ENCODE results near the gene COL19A1.

Gene COL19A1

DNA sequence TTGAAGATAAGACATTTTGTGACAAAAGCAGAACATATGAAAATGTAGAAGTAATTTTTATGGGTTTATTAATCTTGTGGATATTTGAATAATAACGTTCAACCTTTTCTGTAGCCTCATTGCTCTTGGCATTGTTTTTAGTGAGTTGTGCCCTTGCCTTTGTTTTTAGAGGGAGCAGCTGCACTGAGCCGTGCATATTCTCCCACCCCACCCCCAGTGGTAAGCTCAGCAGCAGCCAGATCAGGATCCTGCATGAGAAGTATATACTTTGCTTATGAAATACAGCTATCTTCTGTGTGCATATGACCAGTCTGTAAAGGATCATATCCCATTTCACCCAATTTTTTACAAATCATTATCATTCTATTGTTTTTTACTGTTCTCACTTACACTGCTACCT, 252.3 kb downstream of the COL19A1 start:
- no peak overlapping the region for H3K4me3 ChIP-seq (ENCODE audit: low read depth, low read length)

DNA sequence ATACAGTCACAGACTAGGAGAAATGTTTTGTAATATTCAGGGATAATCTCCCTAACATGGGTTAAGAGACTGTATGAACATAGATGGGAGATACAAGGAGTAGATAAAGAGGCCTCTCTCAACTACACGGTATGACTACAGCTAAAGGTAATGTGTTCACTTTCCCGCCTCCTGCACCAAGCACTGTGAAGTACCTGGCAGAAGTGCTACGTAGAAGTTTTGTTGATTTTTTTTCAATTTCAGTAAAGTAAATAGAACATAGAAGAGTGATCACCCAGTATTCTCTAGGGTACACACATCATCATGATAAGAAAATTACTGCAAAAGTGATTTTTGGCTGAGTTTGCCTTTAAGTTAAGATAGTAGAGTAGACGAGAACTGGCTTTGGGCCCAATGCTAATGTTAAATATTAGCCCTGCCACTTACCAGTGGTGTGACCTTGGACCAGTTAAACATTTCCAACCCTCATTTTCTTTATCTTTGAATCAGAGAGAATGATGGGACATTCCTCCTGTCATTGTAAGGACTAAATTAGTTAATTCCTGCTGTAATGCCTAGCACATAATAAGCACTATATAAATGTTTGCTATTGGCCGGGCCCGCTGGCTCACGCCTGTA, 253.0 kb downstream of the COL19A1 start:
- H3K4me3 ChIP-seq (ENCODE audit: low read depth, low read length) = no peak overlapping the region

DNA sequence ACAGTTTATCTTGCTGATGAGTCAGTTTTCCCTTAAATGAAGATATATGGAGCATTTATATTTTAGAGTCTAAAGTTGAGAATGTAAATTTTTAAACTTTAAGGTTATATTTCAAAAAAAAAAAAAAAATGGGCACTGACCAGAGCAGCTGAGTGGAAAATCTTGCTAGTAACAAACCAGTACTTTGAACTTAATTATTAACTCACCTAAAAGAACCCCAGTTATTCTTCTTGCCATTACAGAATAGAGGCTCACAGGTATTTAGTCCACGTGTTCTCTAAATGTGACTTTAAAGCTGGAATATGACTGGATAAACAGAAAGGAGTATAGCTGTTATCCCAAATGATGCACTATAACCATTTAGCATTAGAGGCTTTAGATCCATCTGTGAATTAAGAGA, 258.1 kb downstream of the COL19A1 start:
- no peak overlapping the region for H3K4me3 ChIP-seq (ENCODE audit: low read depth, low read length)

DNA sequence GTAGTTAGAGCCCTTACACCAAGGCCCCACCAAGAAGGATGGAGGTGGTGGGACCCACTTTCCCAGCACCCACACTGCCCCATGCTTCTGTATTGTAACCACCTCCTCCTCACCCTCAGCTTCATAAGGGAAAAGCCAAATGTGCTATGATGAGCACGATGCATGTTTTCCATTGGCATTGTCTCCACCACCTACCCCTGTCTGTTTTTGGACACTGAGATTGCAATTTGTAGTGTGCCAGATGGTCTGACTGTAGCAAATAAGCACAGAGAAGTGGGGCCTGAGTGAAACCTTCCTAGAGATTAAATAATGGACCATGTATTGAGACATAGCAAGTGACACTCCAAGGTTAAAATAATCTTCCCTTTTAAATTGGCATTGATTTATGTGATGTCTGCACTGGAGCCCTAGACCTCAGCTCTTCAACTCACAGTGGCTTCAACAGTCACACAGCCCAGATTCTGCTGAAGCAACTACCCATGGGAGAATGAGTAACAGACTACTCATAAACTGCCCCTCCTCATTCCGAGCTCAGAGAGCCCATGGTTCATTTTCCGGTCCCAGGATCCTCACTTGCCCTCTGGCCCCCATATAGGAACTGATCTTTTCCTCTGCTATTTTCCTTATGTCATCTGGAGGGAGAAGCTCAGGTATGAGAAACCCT, 258.7 kb downstream of the COL19A1 start:
- no peak overlapping the region for H3K4me3 ChIP-seq (ENCODE audit: low read depth, low read length)

GRCh38 chr6:70125602-70126001, 259.2 kb downstream of the COL19A1 start:
- no peak overlapping the region for H3K4me3 ChIP-seq (ENCODE audit: low read depth, low read length)

DNA sequence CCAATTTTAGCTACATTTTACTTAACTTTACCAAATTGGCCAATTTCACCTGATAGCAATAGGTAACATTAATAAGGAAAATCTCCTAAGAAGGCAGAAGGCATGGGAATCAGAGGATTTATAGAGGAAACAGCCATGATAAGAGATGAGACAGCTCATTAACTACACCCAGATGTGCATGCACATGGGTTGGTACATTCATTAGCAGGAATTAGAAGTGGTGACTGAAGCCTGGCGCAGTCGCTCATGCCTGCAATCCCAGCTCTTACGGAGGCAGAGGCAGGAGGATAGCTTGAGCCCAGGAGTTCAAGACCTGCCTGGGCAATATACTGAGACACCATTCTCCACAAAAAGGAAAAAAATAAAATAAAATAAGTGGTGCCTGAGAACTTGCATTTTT, 263.0 kb downstream of the COL19A1 start:
- no peak overlapping the region for H3K4me3 ChIP-seq (ENCODE audit: low read depth, low read length)

- H3K4me3 ChIP-seq (ENCODE audit: low read depth, low read length) = no peak overlapping the region
These were observed 264.5 kb downstream of the COL19A1 start for GRCh38 chr6:70130865-70131264.

DNA sequence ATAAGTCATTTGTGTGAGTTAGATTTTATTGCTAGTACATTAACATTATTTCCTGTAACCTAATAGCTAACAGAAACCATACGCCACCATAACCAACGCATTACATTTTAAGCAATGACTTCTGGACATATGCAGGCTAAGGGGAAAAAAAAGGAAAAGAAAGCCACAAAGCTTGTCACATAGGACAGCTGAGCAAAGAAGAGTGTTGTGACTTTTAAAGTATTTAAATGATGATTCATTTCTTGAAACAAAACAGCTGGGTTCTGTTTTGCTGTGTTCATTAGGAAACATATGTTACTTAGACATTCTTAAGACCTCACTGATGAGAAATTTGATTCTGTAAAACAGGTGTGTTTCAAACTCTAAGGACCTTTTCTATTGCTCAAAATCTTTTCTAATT, 265.2 kb downstream of the COL19A1 start:
- no peak overlapping the region for H3K4me3 ChIP-seq (ENCODE audit: low read depth, low read length)

GRCh38 chr6:70133246-70133645, 266.9 kb downstream of the COL19A1 start:
- H3K4me3 ChIP-seq (ENCODE audit: low read depth, low read length) = no peak overlapping the region

DNA sequence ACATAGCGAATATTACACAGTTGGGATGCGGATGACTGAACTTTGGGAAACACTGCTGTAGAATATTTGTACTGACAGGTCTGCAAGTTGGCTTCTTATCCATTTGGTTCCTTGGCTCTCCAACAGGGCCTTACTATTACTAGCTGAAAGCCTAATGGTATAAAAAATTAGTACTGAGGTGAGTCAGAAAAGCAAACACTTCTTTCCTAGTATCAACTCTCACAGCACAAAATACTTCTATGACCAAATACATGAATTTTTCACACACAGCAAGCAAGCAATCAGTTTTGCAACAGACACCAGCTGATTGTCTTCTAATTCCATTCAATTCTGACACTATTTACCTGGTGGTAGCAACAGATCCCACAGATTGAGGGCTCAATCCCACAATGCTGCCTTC, 268.2 kb downstream of the COL19A1 start:
- H3K4me3 ChIP-seq (ENCODE audit: low read depth, low read length) = no peak overlapping the region

GRCh38 chr6:70135219-70136160, 269.1 kb downstream of the COL19A1 start:
- H3K4me3 ChIP-seq (ENCODE audit: low read depth, low read length) = no peak overlapping the region

DNA sequence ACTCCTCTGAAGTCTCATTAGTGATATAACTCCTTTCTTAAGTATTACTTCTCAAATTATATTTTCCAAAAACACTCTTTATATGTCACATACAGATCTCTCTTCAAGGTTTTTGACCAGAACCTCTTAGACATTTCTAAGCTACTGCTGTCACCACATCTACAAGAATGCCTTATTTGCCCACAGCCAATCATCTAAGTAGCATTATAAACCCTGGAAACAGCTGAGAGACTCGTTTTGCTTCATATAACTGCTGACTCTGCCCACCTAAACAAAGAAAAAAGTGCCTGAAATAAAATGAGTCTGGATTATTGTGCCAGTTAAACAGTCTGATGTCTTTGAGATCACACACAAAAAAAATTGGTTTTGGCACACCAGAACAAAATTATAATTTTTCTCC, 270.6 kb downstream of the COL19A1 start:
- H3K4me3 ChIP-seq (ENCODE audit: low read depth, low read length) = no peak overlapping the region

GRCh38 chr6:70140496-70140895, 274.1 kb downstream of the COL19A1 start:
- H3K4me3 ChIP-seq (ENCODE audit: low read depth, low read length) = no peak overlapping the region

DNA sequence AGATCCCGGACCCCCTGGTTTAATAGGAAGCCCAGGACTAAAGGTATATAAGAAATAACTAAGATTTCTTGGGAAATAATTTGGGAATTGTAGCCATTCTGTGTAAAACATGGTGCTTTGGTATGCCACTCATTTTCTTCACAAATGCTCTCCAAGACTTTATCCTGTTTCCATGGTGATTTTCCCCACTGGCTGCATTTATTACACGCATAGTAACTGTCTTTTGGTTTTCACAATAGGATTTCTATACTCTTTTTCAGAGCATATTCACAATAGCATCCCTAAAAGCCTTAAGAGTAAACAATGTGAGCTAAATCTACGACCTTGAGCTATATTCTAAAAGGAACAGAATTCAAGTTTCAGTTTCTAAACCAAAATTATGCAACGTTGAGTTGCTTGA, 275.7 kb downstream of the COL19A1 start:
- H3K4me3 ChIP-seq (ENCODE audit: low read depth, low read length) = no peak overlapping the region

- no peak overlapping the region for H3K4me3 ChIP-seq (ENCODE audit: low read depth, low read length)
These were observed 278.8 kb downstream of the COL19A1 start for GRCh38 chr6:70145178-70145577.

GRCh38 chr6:70149209-70149788, 282.9 kb downstream of the COL19A1 start:
- no peak overlapping the region for H3K4me3 ChIP-seq (ENCODE audit: low read depth, low read length)

- no peak overlapping the region for H3K4me3 ChIP-seq (ENCODE audit: low read depth, low read length)
These were observed 284.2 kb downstream of the COL19A1 start for GRCh38 chr6:70150521-70150920.

DNA sequence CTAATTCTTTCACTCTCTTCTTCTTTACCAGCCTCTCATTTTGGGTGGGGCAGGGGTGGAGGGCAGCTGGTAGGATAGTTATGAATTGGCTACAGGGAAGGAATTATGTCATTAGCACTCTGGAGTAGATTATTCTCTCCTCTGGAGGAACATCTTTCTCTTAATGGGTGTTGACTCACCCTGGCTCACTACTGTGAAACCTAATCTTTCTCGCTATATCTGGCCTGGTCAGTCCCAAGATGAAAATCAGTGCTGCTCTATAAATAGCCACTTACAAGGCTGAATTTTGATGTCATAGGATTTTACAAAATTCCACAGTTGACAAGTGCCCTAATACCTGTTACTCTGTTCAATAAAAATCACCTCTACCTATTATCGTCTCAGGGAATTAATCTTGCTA, 285.3 kb downstream of the COL19A1 start:
- H3K4me3 ChIP-seq (ENCODE audit: low read depth, low read length) = no peak overlapping the region

- no peak overlapping the region for H3K4me3 ChIP-seq (ENCODE audit: low read depth, low read length)
These were observed 286.4 kb downstream of the COL19A1 start for GRCh38 chr6:70152786-70153185.

GRCh38 chr6:70157086-70157485, 290.7 kb downstream of the COL19A1 start:
- no peak overlapping the region for H3K4me3 ChIP-seq (ENCODE audit: low read depth, low read length)

- H3K4me3 ChIP-seq (ENCODE audit: low read depth, low read length) = no peak overlapping the region
These were observed 293.9 kb downstream of the COL19A1 start for GRCh38 chr6:70160276-70160675.
